ENCODE measurements around the gene MAN2B2.

The MAN2B2 gene

DNA sequence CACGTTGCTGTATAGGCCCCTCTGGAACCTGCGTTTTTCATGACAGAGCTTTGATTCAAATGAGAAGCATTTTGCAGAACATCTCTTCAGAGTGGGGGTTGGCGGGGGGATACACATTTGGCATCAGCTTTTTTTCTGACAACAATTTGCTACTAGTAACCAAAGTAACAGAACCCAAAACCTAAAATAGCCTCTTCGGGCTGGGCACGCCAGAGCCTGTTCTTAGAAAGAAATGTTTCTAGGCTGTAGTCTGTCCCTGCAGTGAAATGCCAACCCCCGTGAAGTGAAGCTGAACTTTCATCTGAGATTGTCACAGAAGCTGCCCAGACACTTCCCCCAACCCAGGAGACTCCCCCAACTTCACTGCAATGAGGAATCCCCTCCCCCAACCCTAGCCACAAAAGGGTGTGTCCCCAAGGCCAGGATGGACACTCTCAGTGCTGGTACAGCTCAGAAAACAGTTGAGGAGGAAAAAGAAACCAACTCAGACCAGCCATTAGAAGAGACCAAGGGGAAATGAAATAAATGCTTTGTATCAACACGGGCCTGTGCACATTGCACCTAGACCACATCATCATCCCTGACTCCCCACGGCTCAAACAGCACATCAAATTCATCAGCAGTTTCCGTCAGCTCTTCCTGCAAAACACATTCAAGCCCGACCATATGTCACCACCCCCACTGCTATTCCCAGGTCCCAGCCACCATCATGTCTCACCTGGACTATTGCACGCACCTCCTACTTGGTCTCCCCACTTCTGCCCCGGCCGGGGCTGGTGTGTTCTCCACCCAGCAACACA, 8.4 kb upstream of the MAN2B2 start:
- in situ Hi-C loops (cut with MboI; ENCODE audit: low sequenced_read_pairs) = no loop called here

- in situ Hi-C loops (cut with MboI; ENCODE audit: low sequenced_read_pairs) = no loop called here
Measured at GRCh38 chr4:6567218-6567617, 7.8 kb upstream of the MAN2B2 start.

GRCh38 chr4:6568148-6568547, 6.8 kb upstream of the MAN2B2 start:
- in situ Hi-C loops (cut with MboI; ENCODE audit: low sequenced_read_pairs) = no loop called here

DNA sequence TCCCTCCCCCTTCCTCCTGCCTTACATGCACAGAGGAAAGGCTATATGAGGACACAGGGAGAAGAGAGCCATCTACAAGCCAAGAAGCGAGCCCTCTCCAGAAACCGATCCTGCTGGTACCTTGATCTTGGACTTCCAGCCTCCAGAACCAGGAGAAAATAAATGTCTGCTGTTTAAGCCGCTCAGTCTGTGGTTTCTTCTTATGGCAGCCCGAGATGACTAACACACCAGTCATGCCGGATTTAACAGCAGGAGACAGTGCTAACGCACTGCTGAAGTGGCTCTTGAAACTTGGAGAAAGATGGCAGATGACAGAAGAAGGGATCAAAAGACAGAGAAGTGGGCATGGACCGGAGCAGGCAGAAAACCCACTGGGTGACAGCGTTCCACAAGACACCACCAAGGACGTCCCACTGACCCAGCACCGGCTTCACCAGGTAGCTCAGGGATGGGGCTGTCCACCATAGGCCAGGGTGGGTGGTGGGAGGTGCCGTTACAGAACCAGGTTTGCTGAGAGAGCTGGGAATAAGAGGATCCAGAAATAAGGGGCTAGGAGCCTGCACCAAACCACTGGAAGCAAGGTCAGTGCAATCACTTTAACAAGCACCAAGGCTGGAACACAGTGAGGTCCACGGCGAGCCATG, 6.2 kb upstream of the MAN2B2 start:
- in situ Hi-C loops (cut with MboI; ENCODE audit: low sequenced_read_pairs) = no loop called here

DNA sequence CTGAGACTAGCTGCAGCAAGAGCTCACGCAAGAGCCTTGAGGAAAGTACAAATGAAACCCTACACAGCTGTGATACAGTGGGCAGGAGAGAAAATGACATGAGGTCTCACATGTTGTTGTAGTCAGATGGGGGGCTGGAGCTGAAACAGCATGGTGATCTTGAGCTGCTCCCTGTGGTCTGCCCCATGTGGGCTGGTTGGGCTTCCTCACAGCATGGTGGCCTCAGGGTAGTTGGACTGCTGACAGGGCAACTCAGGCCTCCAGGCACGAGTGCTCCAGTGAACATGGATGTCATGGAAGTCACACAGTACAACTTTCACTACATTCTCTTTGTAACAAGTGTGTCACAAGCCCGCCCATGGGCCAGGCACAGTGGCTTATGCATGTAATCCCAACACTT, 3.4 kb upstream of the MAN2B2 start:
- in situ Hi-C loops (cut with MboI; ENCODE audit: low sequenced_read_pairs) = no loop called here

DNA sequence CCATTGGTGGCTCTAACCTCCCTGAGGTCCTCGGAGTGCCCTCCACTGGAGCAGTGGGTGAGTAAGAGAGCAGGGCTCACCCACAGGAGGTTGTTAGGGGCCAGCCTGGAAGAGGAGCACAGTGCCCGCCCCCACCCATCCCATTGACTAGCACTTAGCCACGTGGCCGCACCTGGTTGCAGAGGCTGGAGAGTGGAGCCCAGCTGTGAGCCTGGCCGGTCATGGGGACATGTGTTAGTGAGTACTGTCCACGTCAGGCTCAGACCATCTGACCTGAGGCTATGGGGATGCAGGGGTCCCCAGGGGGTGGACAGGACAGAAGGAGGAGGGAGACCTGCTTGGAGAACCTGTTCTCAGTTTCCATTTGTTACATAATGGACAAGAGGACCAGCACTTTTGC, 1.4 kb upstream of the MAN2B2 start:
- in situ Hi-C loops (cut with MboI; ENCODE audit: low sequenced_read_pairs) = no loop called here

- in situ Hi-C loops (cut with MboI; ENCODE audit: low sequenced_read_pairs) = no loop called here
Measured at GRCh38 chr4:6573986-6574746, 823 bp upstream of the MAN2B2 start.

GRCh38 chr4:6575503-6576240, 683 bp downstream of the MAN2B2 start:
- in situ Hi-C loops (cut with MboI; ENCODE audit: low sequenced_read_pairs) = no loop called here

- in situ Hi-C loops (cut with MboI; ENCODE audit: low sequenced_read_pairs) = no loop called here
Measured at GRCh38 chr4:6576512-6576911, 1.5 kb downstream of the MAN2B2 start.

- in situ Hi-C loops (cut with MboI; ENCODE audit: low sequenced_read_pairs) = no loop called here
Measured at GRCh38 chr4:6576932-6577331, 1.9 kb downstream of the MAN2B2 start.

DNA sequence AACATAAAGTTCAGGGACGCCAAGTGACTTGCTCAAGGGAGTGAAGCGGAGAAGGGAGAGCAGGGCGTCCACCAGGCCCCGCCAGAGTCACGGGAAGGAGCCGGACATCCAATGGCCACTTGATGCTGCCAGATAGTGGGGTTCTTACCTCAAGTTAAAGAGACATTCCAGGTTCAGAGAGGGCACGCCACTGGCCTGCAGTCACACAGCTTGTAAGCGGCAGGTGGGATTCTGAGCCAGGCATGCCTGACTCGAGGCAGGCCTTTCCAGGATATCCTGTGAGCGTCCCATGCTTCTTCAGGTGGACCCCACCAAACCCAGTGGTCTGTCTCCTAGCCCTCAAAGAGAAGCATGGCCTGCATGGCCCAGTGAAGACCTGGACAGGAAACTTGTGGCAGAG, 2.4 kb downstream of the MAN2B2 start:
- in situ Hi-C loops (cut with MboI; ENCODE audit: low sequenced_read_pairs) = no loop called here

- in situ Hi-C loops (cut with MboI; ENCODE audit: low sequenced_read_pairs) = no loop called here
Measured at GRCh38 chr4:6578221-6578620, 3.2 kb downstream of the MAN2B2 start.

DNA sequence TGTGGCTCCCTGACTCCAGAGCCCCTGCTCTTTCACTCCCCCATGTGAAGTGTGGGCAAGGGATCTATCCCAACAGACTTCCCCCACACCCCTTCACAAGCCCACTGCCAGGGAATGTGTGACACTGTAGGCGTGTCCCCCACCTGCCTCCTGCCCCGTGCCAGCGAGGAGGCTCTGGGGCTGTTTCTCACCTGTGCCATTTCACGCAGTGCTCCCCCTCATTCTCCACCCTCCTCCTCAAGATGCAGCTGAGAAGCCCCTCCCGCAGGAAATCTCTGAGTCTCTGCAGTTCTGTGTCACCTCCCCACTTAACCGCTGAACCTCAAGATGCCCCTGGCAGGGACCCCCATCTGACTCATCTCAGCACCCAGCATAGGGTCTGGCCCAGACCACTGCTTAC, 5.4 kb downstream of the MAN2B2 start:
- in situ Hi-C loops (cut with MboI; ENCODE audit: low sequenced_read_pairs) = no loop called here

- in situ Hi-C loops (cut with MboI; ENCODE audit: low sequenced_read_pairs) = no loop called here
Measured at GRCh38 chr4:6581566-6582121, 6.7 kb downstream of the MAN2B2 start.

GRCh38 chr4:6582889-6583490, 8.0 kb downstream of the MAN2B2 start:
- in situ Hi-C loops (cut with MboI; ENCODE audit: low sequenced_read_pairs) = no loop called here

GRCh38 chr4:6584865-6585264, 9.9 kb downstream of the MAN2B2 start:
- in situ Hi-C loops (cut with MboI; ENCODE audit: low sequenced_read_pairs) = no loop called here

DNA sequence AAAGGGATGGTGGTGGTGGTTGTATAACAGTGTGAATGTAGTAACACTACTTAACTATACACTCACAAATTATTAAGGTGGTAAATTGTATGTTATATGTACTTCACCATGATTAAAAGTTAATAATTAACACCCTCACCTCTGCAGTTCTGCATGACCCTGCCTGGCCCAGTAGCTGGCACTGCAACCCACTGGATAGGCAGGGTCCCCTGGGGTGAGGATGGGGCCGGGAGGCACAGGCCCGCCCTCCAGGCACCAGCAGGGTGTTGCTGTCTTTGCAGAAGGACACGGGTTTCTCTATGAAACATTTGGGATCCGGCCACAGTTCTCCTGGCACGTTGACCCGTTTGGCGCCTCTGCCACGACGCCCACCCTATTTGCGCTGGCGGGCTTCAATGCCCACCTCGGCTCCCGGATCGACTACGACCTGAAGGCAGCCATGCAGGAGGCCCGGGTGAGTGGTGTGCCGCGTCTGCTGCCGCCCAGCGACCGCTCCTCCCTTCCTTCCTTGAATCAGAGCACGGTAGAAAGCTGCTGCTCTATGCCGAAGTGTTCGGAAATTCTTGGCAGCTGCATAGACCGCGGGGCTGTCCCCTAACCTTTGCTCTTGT, 11.8 kb downstream of the MAN2B2 start:
- in situ Hi-C loops (cut with MboI; ENCODE audit: low sequenced_read_pairs) = no loop called here

- in situ Hi-C loops (cut with MboI; ENCODE audit: low sequenced_read_pairs) = no loop called here
Measured at GRCh38 chr4:6589444-6589843, 14.5 kb downstream of the MAN2B2 start.

DNA sequence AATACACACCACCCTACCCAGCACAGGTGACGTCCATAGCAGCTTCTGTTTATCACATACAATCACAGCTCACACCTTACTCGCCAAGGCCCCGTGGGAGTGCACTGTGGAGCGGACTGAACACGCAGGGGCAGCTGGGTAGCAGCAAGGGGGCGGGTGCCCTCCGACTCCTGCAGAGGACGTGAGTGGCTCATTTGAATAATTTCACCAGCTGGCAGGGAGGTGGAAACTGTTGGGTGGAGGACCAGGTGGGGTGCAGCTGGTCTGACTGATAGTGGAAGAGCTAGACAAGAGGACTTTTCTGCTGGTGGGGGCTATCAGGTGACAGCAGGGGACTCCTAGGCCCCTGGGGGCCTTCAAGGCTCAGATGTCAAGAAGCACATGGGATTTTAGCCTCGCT, 16.3 kb downstream of the MAN2B2 start:
- in situ Hi-C loops (cut with MboI; ENCODE audit: low sequenced_read_pairs) = no loop called here

DNA sequence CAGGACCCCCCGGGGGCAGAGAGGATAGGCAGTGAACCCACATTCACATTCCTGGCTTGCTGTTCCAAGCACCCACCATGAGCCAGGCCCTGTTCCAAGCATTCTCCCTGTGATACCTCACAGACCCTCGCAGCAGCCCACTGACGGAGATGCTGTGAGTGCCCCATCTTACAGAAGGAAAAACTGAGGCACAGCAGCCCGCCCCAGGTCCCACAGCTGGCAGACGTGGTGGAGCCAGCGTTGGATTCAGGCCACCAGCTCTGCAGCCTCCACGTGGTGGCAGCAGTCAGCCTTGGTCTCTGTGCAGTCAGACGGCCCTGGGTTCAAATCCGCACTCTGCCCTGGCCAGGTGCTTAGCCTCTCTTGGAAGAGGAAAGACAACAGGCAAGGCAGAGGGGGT, 16.8 kb downstream of the MAN2B2 start:
- in situ Hi-C loops (cut with MboI; ENCODE audit: low sequenced_read_pairs) = no loop called here

All from HL-60/S4 treated with retinoic acid at 250 ng/mL for 4 days and 3 days (cell line).